Right renal cortex interstitium (tissue), 3 donors: Measurements from ENCODE around the gene FSTL5. TPM values are rescaled to one million over a fixed set of nuclear protein-coding genes. Genes with fewer than 3 reads are reported as not detected.
A peak's percentile ranks its signal among the peaks of the same experiment; 100 is the strongest.

Experiments
- DNase-seq, 3 donors: peaks; one replicate each; pipeline ENCODE4 v3.0.0-alpha.2; 2013; ENCODE audit warnings: low read depth in 3 of 3, low spot score in 2 of 3
- polyA plus RNA-seq, 3 donors: library from polyadenylated mRNA; unstranded; fragments of 120-200 nt; gene quantifications; one replicate each; pipeline ENCODE4 v1.2.1, GENCODE V29; 2013; ENCODE audit not compliant: insufficient read length in 3 of 3

Gene FSTL5
- polyA plus RNA-seq, 3 donors, result 2.7 to 3.3 (median 2.9) TPM

GRCh38 chr4:161604516-161605300 lies 559.1 kb downstream of the FSTL5 start:
- no peak for DNase-seq

- no peak for DNase-seq
Measured at GRCh38 chr4:161601011-161601410, 562.8 kb downstream of the FSTL5 start.

- no peak for DNase-seq
Measured at GRCh38 chr4:161595230-161595771, 568.5 kb downstream of the FSTL5 start.

- DNase-seq, result no peak
Measured at GRCh38 chr4:161585011-161585410, 578.8 kb downstream of the FSTL5 start.

GRCh38 chr4:161583549-161583948 lies 580.3 kb downstream of the FSTL5 start:
- no peak for DNase-seq

- DNase-seq, result no peak
Measured at GRCh38 chr4:161581262-161582230, 582.3 kb downstream of the FSTL5 start.

GRCh38 chr4:161577579-161578301 lies 586.1 kb downstream of the FSTL5 start:
- no peak for DNase-seq

GRCh38 chr4:161573836-161574235 lies 590.0 kb downstream of the FSTL5 start:
- DNase-seq, result no peak

- DNase-seq, result no peak
Measured at GRCh38 chr4:161564230-161564834, 599.5 kb downstream of the FSTL5 start.

GRCh38 chr4:161555689-161556660 lies 607.8 kb downstream of the FSTL5 start:
- DNase-seq, result no peak

GRCh38 chr4:161554372-161554990 lies 609.3 kb downstream of the FSTL5 start:
- no peak for DNase-seq

GRCh38 chr4:161546902-161547301 lies 616.9 kb downstream of the FSTL5 start:
- DNase-seq, result no peak

- DNase-seq, result no peak
Measured at GRCh38 chr4:161540265-161540664, 623.5 kb downstream of the FSTL5 start.

- DNase-seq, result no peak
Measured at GRCh38 chr4:161538941-161539340, 624.9 kb downstream of the FSTL5 start.

GRCh38 chr4:161530710-161531109 lies 633.1 kb downstream of the FSTL5 start:
- DNase-seq, result no peak

- no peak for DNase-seq
Measured at GRCh38 chr4:161525121-161525520, 638.7 kb downstream of the FSTL5 start.

GRCh38 chr4:161522031-161522430 lies 641.8 kb downstream of the FSTL5 start:
- DNase-seq, result peak in 1 of 3 donors; percentile 1

GRCh38 chr4:161519611-161520010 lies 644.2 kb downstream of the FSTL5 start:
- no peak for DNase-seq

- DNase-seq, result no peak
Measured at GRCh38 chr4:161517941-161518340, 645.9 kb downstream of the FSTL5 start.
